HepG2 (cell line): ENCODE measurements around the gene ASIC3. TPM values are rescaled to one million over a fixed set of nuclear protein-coding genes. Genes with fewer than 3 reads are reported as not detected.

Experiments used
- ATF7 ChIP-seq, 2 experiments: fragments of 450-650 bp in 1 of 2; sonication (generic) in 1 of 2; formaldehyde crosslinking in 1 of 2; IDR thresholded peaks; 2 replicates each; pipeline versions ENCODE4 v1.4.0 to v1.6.1; 2016 to 2020; ENCODE audit warnings: antibody characterized with exemption in 1 of 2, mild to moderate bottlenecking in 1 of 2, missing genetic modification reagents in 1 of 2
- IRF9 ChIP-seq: sonication (generic); formaldehyde crosslinking; IDR thresholded peaks from 2 replicates; pipeline ENCODE4 v1.8.0; 2022; ENCODE audit warnings: missing genetic modification reagents, mild to moderate bottlenecking, borderline replicate concordance
- TFDP1 ChIP-seq: IDR thresholded peaks from 2 replicates; pipeline ENCODE4 v1.6.1; 2016; ENCODE audit warnings: missing compliant biosample characterization, missing genetic modification reagents, borderline replicate concordance
- THRA ChIP-seq: sonication (generic); formaldehyde crosslinking; IDR thresholded peaks from 2 replicates; pipeline ENCODE4 v1.4.0; 2020; ENCODE audit warnings: missing genetic modification reagents, borderline replicate concordance
- ZBTB33 ChIP-seq: sonication (generic); formaldehyde crosslinking; IDR thresholded peaks from 2 replicates; pipeline ENCODE4 v1.4.0; 2020; ENCODE audit warnings: missing genetic modification reagents
- ZKSCAN8 ChIP-seq: IDR thresholded peaks from 2 replicates; pipeline ENCODE4 v1.6.1; 2016; ENCODE audit warnings: borderline replicate concordance, missing genetic modification reagents, missing compliant biosample characterization
- ZNF224 ChIP-seq: sonication (generic); formaldehyde crosslinking; IDR thresholded peaks from 2 replicates; pipeline ENCODE4 v1.5.0; 2020; ENCODE audit warnings: mild to moderate bottlenecking, missing genetic modification reagents
- ZNF264 ChIP-seq: sonication (generic); formaldehyde crosslinking; IDR thresholded peaks from 2 replicates; pipeline ENCODE4 v1.4.0; 2020; ENCODE audit warnings: missing genetic modification reagents
- ZNF407 ChIP-seq: sonication (generic); formaldehyde crosslinking; IDR thresholded peaks from one replicate; pipeline ENCODE4 v1.5.1; 2020; ENCODE audit warnings: mild to moderate bottlenecking, missing genetic modification reagents; ENCODE audit errors: not compliant biosample characterization
- ZUFSP ChIP-seq: sonication (generic); formaldehyde crosslinking; IDR thresholded peaks from 2 replicates; pipeline ENCODE4 v1.9.0; 2021; ENCODE audit warnings: missing genetic modification reagents, mild to moderate bottlenecking, borderline replicate concordance
- polyA plus RNA-seq, 8 experiments: library from polyadenylated mRNA; depleted of rRNA in 3 of 8; stranded (reverse) in 7 of 8; unstranded in 1 of 8; fragments of >200 nt; fragmentation: Illumina TruSeq in 4 of 8; extraction: Trizol in 4 of 8; gene quantifications; 2 replicates each; pipeline versions ENCODE4 v1.2.1 to v1.2.3, GENCODE V29; 2011 to 2016; ENCODE audit warnings: low read depth in 4 of 8, missing spikeins in 1 of 8, mixed read lengths in 1 of 8; ENCODE audit not compliant: insufficient read depth in 1 of 8
- total RNA-seq, 5 experiments: library from RNA; depleted of rRNA; stranded (reverse); fragments of >200 nt; fragmentation: Illumina TruSeq; extraction: Trizol; gene quantifications; 2 replicates each; pipeline ENCODE4 v1.2.3, GENCODE V29; 2016; ENCODE audit warnings: low read depth in 1 of 5

The ASIC3 gene
- total and polyA plus RNA-seq, 2 of the 13 experiments (the other 11 are each of a cell fraction or from before 2014, with no cell fraction given), result 0.51 TPM; not detected in 1

- TF ChIP-seq ATF7 (IDR thresholded peaks at IDR 0.05) (no peak), ATF7 (CRISPR knock-in tag; IDR thresholded peaks at IDR 0.05) (no peak), ZBTB33 (CRISPR knock-in tag) (no peak), THRA (peak; percentile 33; the same call in 1 of the 2 replicates), ZUFSP (CRISPR knock-in tag) (no peak), ZNF264 (CRISPR knock-in tag) (no peak), IRF9 (CRISPR knock-in tag) (peak; percentile 76; the same call in 1 of the 2 replicates), ZNF224 (CRISPR knock-in tag) (no peak), ZKSCAN8 (CRISPR knock-in tag) (no peak), ZNF407 (CRISPR knock-in tag) (no peak), TFDP1 (CRISPR knock-in tag) (peak; percentile 59; the same call in 1 of the 2 replicates)
Observed at GRCh38 chr7:151085691-151086620, 37.6 kb downstream of the ASIC3 start, which contains the start of gene AGAP3 (continued).
